GM18861 (cell line): ENCODE results near the gene KRTCAP2.
A peak's percentile ranks its signal among the peaks of the same experiment; 100 is the strongest.
"Not testable (repeated sequence)": the region's sequence is repeated elsewhere in the genome, so short reads cannot be mapped to it uniquely, and the experiment has no call there.

Experiments used
- ATAC-seq: cut with Tn5 transposase; IDR thresholded peaks from one replicate; pipeline ENCODE4 v1.9.1; 2021; ENCODE audit not compliant: unreplicated experiment

The KRTCAP2 gene

GRCh38 chr1:155170806-155171205, 2.3 kb downstream of the KRTCAP2 start:
- ATAC-seq, result no peak

DNA sequence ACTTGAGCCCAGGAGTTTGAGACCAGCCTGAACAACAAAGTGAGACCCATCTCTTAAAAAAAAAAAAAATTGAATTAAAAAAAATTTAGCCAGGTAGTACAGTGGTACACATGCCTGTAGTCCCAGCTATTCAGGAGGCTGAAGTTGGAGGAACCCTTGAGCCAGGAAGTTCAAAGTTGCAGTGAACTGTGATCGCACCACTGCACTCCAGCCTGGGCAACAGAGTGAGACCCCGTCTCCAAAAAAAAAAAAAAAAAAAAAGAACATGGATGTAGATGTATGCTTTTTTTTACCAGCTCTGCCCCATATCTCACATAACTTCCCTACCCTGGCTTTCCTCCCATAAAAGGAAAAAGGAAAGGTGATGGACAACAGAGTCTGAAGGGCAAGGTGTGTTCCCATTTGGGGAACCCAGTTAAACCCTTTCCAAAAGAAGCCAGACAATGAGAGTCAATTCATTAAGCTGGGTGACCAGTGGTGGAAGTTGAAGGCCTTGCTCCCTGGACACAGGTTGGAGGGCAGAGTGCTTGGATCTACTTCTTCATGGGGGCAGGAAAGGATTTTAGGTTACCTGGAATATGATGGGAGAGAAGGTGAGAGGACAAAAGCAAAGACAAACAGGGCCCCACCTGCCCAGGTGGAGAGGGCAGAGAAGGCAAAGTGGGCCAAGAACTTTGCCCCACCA, 2.9 kb downstream of the KRTCAP2 start:
- ATAC-seq, result no peak

GRCh38 chr1:155169541-155169940, 3.6 kb downstream of the KRTCAP2 start:
- no peak for ATAC-seq

DNA sequence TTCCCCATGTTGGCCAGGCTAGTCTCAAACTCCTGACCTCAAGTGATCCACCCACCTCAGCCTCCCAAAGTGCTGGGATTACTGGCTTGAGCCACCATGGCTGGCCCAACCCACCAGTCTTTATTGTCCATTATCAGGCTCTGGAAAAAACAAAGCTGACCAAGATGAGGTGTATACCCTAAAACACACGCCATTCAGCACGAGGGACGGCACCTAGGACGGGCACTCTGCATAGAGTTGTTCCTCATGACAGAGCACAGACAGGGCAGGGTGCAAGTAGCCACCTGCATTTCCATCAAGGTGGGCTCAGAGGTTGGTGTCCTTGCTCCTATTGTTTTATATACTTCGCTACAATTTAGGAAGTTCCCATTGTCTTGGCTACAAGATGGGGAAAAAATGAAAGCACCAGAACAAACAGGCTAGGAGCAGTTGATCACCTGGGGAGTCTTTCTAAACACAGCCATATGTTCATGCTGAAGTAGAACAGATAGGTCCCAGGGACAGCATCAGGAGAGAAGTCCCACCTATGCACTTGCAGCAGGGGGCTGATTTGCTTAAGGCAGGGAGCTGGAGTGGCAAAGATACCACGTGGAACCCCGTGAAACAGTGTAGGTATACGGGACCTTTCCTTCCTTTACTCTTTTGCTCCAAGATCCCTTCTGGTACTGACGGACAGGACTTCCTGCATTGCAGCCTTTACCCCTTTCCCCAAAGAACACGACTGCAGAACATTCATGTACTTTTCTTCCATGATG, 4.5 kb downstream of the KRTCAP2 start:
- no peak for ATAC-seq

- not testable (repeated sequence) for ATAC-seq
These were observed 5.0 kb downstream of the KRTCAP2 start for GRCh38 chr1:155168105-155168445.

- ATAC-seq, result peak; percentile 44
These were observed 5.7 kb downstream of the KRTCAP2 start for GRCh38 chr1:155167166-155168104.

DNA sequence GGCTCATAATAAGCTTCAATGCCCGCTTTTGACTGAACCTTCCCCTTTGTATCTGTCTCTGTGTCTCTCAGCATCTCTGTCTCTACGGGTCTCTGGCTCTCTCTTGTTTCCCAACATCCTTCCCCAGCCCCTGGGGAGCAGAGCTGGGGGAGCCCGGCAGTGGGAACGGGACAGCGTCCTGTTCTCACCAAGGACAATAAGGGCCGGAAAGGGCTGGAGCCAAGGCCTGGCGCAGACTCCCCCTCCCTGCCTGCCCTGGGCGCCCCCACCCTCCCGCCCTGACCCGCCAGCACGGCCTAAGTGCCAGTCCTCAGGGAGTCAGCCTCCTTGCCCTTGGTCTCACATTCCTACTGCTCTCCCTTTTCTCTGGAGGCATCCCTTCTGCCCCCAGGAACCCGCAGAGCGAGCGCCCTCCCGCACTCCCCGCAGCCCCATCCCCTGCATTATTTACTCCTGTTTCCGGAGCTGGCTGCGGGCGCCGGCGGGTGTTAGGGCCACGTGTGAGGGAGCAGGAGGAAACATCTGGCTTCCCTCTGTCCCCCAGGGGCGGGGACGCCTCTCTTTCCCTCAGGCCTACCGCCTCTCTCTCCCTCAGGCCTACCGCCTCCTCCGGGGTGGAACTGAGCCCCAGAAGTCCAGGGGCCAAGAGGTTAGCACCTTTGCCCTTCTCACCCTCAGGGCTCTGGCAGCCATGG, 6.5 kb downstream of the KRTCAP2 start:
- ATAC-seq, result no peak

GRCh38 chr1:155166051-155166470, 7.0 kb downstream of the KRTCAP2 start:
- ATAC-seq, result no peak

DNA sequence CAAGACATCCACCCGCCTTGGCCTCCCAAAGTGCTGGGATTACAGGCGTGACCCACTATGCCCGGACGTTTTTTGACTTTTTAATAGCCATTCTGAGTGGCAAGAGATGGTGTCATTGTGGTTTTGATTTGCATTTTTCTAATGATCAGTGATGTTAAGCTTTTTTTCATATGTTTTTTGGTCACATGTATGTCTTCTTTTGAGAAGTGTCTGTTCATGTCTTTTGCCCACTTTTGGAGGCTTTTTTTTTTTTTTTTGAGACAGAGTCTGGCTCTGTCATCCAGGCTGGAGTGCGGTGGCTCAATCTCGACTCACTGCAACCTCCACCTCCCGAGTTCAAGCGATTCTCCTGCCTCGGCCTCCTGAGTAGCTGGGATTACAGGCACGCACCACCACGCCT, 8.5 kb downstream of the KRTCAP2 start:
- ATAC-seq, result not testable (repeated sequence)

- ATAC-seq, result not testable (repeated sequence)
These were observed 9.3 kb downstream of the KRTCAP2 start for GRCh38 chr1:155163785-155164184.

DNA sequence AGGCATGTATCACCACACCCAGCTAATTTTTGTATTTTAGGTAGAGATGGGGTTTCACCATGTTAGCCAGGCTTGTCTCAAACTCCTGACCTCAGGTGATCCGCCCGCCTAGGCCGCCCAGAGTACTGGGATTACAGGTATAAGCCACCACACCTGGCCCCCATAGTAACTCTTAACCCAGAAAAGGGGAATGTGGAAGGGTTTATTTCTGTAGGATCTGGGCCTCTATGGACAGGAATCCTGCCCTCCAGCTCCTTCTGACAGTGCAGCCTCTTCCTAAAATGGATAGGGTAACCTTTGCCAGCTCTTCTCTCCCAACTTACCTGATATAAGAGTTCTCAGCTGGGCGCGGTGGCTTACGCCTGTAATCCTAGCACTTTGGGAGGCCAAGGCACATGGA, 10.5 kb downstream of the KRTCAP2 start:
- not testable (repeated sequence) for ATAC-seq

GRCh38 chr1:155160128-155160527, 13.0 kb downstream of the KRTCAP2 start:
- no peak for ATAC-seq

- no peak for ATAC-seq
These were observed 14.1 kb downstream of the KRTCAP2 start for GRCh38 chr1:155158991-155159390.

- ATAC-seq, result not testable (repeated sequence)
These were observed 17.0 kb downstream of the KRTCAP2 start for GRCh38 chr1:155155996-155156643.

- ATAC-seq, result no peak
These were observed 27.6 kb downstream of the KRTCAP2 start for GRCh38 chr1:155145491-155145890.

DNA sequence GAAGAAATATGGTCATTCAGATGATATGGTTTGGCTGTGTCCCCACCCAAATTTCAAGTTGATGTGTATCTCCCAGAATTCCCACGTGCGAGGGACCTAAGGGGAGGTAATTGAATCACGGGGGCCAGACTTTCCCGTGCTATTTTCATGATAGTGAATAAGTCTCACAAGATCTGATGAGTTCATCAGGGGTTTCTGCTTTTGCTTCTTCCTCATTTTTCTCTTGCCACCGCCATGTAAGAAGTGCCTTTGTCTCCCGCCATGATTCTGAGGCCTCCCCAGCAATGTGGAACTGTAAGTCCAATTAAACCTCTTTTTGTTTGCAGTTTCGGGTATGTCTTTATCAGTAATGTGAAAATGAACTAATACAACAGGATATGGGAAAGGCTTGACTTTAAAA, 31.4 kb downstream of the KRTCAP2 start:
- no peak for ATAC-seq

GRCh38 chr1:155140630-155140953, 32.5 kb downstream of the KRTCAP2 start:
- no peak for ATAC-seq

GRCh38 chr1:155139895-155140629, 33.0 kb downstream of the KRTCAP2 start, which contains the start of gene DPM3:
TSS of gene DPM3 (minus strand) at chr1:155140531. CDS start at chr1:155140240, 291 bp downstream.
- peak; percentile 65 for ATAC-seq

GRCh38 chr1:155137154-155137949, 35.8 kb downstream of the KRTCAP2 start:
- no peak for ATAC-seq
